ENCODE data around the gene ZNRF1.

DNA sequence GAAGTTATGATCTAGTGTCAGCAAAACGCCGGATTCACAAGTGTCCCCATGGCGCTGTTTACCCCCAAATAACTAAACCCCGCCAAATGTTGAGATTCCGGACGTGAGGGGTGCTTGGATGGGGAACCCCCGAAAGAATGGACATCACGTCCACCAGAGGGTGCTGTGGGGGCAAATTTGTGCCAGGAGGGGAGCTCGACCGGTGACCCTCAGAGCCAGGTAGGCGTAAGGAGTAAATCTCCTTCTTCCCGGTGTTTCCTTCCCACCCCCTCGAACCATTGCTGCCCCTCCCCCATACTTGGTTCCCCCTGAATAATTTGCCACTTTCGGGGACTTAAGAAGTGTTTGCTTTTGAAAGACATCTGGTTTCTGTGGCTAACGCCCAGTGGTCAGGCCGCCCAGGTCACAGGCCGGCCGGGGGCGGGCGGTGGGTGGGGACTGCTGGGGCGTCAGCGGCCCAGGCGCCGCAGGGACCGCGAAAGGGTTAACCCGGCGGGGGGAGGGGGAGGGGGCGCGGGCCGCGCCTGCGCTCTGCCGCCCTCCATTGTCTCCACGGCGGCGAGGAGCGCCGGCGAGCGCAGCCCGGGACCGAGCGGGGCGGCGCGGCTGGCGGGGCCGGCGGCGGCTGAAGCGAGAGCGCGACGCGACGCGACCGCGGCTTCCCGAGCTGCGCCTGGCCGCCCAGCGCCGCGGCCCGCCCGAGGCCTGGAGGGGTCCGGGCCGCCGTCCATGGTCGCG, at the start of gene ZNRF1:
- TF ChIP-seq POLR2A (IDR thresholded peaks at IDR 0.05; ENCODE audit: low read depth) (no peak), CTCF (IDR thresholded peaks at IDR 0.05) (peak; percentile 80 to 85 (median 81)), EP300 (IDR thresholded peaks at IDR 0.05) (no peak)
